H1 (cell line): ENCODE results near the gene BNC1.

Source experiments
- CEBPB ChIP-seq: IDR thresholded peaks from 2 replicates; pipeline ENCODE4 v1.6.1; 2012; ENCODE audit warnings: low read depth, low read length
- CHD1 ChIP-seq: IDR thresholded peaks from 2 replicates; pipeline ENCODE4 v1.6.1; 2012; ENCODE audit warnings: low read depth, low read length, improper control_type of control experiment
- CTCF ChIP-seq, 3 experiments: IDR thresholded peaks; 1 replicate in 2 of 3; 2 replicates in 1 of 3; pipeline versions ENCODE4 v1.5.1 to v1.6.1; 2011; ENCODE audit warnings: low read length in 3 of 3, mild to moderate bottlenecking in 3 of 3, inconsistent platforms in 2 of 3, low read depth in 1 of 3, moderate library complexity in 1 of 3; ENCODE audit not compliant: insufficient read depth in 1 of 3; ENCODE audit errors: control extremely low read depth in 1 of 3
- EP300 ChIP-seq, 2 experiments: IDR thresholded peaks; 1 replicate in 1 of 2; 2 replicates in 1 of 2; pipeline ENCODE4 v1.6.1; 2011 to 2012; ENCODE audit warnings: low read depth in 2 of 2, low read length in 2 of 2, mild to moderate bottlenecking in 2 of 2, borderline replicate concordance in 1 of 2, inconsistent platforms in 1 of 2, moderate library complexity in 1 of 2
- KDM5A ChIP-seq: fragments of 200-600 bp; IDR thresholded peaks from 2 replicates; pipeline ENCODE4 v1.7.1; 2012; ENCODE audit warnings: mild to moderate bottlenecking, low read length, inconsistent platforms, mixed read lengths
- PHF8 ChIP-seq: fragments of 200-600 bp; sonication (generic); conservative IDR thresholded peaks from 2 replicates; pipeline ENCODE4 v1.7.1; 2012; ENCODE audit warnings: low read depth, mild to moderate bottlenecking, inconsistent platforms, low read length, moderate library complexity
- POLR2A ChIP-seq, 2 experiments: IDR thresholded peaks; 1 replicate in 1 of 2; 2 replicates in 1 of 2; pipeline ENCODE4 v1.6.1; 2011; ENCODE audit warnings: low read depth in 2 of 2, low read length in 2 of 2, mild to moderate bottlenecking in 2 of 2; ENCODE audit errors: control extremely low read depth in 1 of 2
- RFX5 ChIP-seq: IDR thresholded peaks from 2 replicates; pipeline ENCODE4 v1.6.1; 2011; ENCODE audit warnings: low read depth, low read length, improper control_type of control experiment, borderline replicate concordance
- SP2 ChIP-seq: IDR thresholded peaks from 2 replicates; pipeline ENCODE4 v1.6.1; 2012; ENCODE audit warnings: mild to moderate bottlenecking, low read length, inconsistent platforms
- USF2 ChIP-seq: IDR thresholded peaks from 2 replicates; pipeline ENCODE4 v1.6.1; 2011; ENCODE audit warnings: low read length, improper control_type of control experiment
- ZNF274 ChIP-seq: IDR thresholded peaks from 2 replicates; pipeline ENCODE4 v1.7.0; 2012; ENCODE audit warnings: low read length, borderline replicate concordance; ENCODE audit errors: extremely low read depth

DNA sequence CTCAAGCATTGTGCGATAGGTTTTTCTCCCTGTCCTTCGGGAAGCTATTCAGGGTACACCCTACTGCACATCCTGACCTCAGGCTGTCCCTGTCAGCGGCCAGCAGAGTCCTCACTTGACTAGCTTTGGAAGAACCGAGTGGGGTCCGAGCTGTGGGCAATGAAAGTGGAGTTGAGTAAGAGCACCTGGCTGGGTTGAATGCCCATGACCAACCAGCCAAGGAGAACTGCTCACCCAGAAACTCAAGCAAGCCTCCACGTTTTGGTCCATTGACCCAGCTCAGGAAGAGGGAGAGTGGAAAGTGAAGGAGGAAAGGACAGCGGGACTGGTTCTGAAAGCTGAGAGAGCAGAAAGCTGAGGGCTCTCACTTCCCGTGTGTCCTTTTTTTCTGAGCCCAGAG lies 40.8 kb downstream of the BNC1 start:
- TF ChIP-seq PHF8 (no peak), RFX5 (no peak), USF2 (no peak), ZNF274 (no peak), EP300 (IDR thresholded peaks at IDR 0.05; ENCODE audit: borderline replicate concordance in 1 of 2, low read depth in 2 of 2, low read length in 2 of 2) (no peak), KDM5A (no peak), CTCF (IDR thresholded peaks at IDR 0.05; ENCODE audit: control extremely low read depth in 1 of 3, insufficient read depth in 1 of 3, low read depth in 1 of 3, low read length in 3 of 3) (no peak), POLR2A (IDR thresholded peaks at IDR 0.05; ENCODE audit: control extremely low read depth in 1 of 2, low read depth in 2 of 2, low read length in 2 of 2) (no peak), SP2 (no peak), CHD1 (no peak), CEBPB (no peak)
